Daoy (cell line): ENCODE data around the gene SMAP2. TPM values are rescaled to one million over a fixed set of nuclear protein-coding genes. Genes with fewer than 3 reads are reported as not detected.

Source experiments
- DNase-seq: peaks from one replicate; pipeline ENCODE4 v3.0.0-alpha.2; 2015; ENCODE audit warnings: low read depth
- total RNA-seq: library from RNA; depleted of rRNA; stranded (reverse); fragments of >200 nt; shearing (Covaris generic); gene quantifications from 2 replicates; pipeline ENCODE4 v1.2.3, GENCODE V29; 2014

The SMAP2 gene
- total RNA-seq, 1 experiment from 2014 or later = 26.9 TPM

DNA sequence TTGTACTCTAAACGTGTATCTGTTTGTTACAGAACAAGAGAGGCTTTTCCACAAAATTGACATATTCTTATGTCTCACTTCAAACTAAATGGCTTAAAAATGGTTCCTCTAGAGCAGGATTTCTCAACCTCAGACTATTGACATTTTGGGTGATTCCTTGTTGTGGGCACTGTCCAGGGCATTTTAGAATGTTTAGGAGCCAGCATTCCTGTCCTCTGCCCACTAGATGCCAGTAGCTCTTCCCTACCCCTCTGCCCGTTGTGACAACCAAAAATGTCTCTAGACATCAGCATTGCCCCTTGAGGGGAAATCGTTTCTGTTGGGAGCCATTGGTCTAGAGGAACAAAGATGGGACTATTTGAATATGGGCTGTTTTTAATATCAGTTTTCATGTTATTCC lies 17.3 kb downstream of the SMAP2 start:
- DNase-seq = no peak

DNA sequence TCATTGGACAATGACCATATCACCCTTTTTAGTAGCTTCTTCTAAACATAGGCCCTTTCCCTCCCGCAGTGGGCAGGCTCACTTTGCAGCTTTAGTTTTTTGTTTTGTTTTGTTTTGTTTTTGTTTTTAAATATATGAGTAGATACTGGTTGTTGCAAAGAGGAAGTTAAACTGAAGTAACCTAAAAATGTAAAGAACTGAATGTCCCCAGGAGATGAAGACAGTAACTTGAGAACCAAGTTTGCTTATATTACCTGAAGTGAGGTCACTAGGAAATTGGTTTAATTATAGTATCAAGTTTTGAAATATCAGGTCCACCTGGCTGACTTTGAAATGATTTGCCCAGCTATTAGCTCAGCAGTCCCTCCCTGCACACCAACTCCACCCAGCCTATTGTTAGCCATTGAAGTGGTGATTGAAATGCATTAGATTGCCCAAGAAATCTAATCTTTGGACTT lies 18.2 kb downstream of the SMAP2 start:
- no peak for DNase-seq

DNA sequence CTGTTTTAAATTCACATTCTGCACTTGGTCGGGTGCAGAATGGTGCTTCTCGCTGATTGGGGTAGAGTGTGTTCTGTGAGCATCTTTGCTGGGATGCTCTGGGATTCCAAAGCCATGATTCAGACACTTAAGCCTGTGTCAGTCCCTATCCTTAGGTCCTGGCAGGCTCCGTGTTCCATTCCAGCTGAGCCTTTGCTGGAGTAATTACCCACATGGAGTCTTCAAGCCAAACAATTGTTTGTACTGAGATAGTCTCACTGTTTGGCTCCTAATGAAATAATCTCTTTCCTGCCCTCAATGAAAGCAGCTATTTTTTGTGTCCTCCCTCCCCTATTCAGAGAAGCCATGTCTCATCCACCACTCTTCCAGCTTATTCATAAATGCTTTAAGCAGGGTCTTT lies 18.7 kb downstream of the SMAP2 start:
- peak; percentile 41 for DNase-seq

DNA sequence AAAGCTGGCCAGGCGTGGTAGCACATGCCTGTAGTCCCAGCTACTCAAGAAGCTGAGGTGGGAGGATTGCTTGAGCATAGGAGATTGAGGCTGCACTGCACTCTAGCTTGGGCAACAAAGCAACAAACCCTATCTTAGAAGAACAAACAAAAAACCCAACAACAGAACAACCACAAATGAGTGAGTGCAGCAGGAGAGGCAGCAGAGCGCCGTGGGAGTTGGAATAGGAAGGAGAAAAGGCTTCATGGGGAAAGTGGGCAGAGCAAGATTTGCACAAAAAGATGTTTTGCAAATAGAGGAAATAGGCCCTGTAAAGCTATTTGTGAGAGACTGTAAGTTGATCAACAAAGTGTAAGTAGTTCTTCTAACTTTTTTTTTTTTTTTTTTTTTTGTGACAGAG lies 19.6 kb downstream of the SMAP2 start:
- no peak for DNase-seq

DNA sequence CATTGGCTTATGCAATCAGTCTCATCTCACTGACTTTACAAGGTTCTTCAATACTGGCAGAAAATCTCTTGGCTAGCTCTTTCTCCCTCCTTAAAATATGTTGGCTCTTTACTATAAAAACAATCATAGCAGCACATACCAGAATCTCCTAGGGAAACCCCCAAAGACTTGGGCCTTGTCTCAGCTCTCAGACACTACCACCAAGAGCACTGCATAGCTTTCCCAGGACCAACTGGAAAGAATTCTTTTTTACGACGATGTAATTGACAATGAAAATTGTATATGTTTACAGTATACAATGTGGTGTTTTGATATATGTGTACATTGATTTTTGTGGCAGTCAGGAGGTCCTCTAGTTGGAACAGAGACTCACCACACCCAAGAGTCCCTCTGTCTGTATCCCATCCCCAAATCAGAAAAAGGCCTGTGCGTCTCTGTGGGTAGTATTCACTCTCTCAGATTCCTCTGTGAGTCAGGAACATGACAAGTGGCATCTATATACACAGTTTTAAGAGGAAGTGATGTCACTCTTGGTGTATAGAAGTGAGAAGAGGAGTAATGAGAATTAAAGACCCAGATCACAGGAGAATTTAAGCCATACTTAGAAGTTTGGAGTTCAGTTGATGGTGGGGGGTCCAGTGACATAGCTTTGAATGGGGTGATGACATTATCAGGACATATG lies 21.1 kb downstream of the SMAP2 start:
- no peak for DNase-seq

DNA sequence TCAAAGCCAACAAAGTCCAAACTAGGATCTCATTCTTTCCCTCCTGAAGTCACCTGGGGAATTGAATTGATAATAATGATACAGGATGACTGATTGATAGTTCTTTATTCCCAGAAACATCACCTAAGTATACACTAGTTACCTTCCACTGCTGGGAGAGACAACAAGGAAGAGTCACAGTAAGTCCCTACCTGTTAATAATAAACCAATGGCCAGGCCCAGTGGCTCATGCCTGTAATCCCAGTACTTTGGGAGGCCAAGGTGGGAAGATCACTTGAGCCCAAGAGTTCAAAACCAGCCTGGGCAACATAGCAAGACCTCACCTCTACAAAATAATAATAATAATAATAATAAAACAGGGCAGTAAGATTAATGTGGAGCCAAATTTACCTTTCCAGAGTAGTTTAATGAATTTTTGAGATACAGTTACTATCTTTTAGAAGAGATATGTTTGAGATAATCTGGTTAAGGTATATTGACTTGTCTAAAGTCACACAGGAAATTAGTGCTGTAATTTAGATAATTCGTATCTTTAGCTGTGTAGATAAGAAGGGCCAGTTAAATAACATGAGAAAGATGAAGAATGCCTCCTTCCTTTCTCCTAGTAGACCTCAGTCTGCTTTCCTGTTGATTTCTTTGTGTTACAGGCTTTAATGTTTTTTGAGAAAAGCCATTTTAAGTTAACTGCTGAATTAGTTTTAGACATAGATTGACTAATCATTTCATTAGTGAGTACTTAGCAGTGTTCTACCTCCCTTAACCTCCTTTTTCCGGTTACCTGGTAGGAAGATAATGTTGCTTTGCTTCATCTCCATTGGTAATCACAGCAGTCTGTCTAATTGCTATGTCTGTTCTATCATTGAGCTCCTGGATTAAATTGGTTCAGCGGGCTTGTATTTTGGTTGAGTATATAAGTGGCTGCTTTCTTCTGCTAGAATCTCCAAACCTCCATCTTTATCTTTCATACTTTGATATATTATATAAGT lies 22.0 kb downstream of the SMAP2 start:
- DNase-seq = no peak

DNA sequence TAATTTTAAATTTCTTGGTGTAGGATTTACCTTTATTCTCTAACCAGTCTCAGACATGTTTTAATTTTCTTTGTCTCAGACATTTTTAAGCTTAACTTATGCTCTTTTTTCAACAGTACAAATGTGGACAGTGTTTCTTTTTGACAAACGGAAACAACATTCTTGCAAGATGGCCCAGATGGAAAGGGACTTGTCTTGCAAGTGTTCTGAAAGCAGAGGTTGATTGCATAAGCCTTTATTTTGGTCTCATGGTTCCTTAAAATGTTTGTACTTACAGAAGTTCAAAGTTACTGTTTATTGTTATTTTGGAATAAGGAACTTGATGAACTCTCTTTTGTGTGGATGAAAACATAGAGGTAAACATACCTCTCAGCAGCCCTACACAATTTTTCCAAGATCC lies 22.9 kb downstream of the SMAP2 start:
- DNase-seq = no peak

DNA sequence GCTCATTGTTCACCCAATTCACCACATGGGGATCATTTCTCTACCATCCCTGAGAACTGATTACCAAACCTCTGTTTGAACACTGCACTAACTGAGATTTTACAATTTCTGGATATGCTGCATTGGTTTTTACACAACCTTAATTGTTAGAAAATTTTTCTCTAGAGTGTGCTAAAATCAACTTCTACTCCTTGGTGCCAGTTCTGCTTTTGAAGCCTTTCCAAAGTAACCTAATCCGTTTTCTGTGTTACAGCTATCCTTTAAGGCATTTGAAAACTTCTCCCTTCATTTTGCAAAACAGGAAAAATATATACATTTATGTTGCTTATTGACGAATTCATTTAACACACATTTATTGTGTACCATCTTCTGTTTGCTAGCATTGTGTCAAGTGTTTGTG lies 23.7 kb downstream of the SMAP2 start:
- DNase-seq = no peak

DNA sequence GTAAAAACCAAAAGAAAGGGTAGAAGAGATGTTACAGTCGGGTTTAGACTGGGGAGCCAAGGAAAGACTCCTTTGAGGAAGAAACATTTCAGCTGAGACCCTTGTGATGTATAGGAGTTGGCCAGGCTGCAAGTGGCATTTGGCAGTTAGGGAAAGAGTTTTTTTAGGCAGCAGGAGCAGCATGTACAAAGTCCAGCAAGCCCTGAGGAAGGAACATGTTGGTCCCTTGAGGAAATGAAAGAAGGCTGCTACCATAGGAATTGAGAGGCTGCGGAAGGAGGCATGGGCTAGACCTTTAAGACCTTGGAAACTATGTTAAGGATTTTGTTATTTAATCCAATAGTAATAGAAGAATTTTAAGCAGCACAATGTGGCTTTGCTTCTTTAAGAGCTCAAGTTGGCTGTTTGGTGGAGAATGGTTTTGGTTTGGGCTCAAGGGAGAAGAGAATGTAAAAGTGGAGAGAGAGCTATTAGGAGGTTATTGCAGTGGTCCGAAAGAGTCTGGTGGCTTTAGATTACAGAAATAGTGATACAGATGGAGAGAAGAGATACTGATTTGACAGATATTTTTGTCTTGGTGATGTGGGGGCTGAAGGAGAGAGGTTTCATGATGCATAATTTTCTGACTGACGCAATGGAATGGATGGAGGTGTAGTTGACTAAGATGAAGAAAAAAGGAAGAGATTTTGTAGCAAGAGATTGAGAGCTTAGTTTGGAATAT lies 26.6 kb downstream of the SMAP2 start:
- DNase-seq = no peak

DNA sequence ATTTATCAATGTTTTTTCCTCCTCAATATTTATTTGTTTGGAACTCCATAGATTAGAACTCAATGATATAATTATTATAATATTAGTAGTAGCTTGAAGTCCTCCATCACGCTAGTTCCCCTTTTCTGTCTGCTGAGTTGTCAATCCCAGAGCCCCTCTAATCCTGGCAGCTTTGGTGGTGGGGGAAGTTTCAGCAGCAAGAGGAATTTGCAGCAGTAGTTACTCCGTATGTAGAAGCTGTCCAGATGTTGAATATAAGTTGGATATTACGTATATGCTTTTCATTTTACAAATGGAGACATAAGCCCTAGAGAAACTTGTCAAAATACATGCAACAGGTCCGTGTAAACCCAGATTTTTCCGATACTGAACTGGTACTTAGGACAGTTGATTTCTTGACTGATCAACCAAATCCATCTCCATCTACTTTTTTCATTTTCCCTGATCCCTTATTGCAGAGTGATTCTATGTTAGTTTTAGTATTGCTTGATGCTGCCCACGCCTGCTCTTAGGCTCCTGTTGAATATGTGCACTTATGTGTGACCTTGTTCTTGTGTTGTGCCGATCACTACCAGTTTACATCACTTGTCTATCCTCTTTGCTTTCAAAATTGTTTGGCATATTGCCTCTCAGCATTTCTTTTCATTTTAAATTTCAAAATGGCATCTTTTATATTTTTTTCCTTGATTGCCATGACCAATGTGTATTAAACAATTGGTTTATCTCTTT lies 28.1 kb downstream of the SMAP2 start:
- DNase-seq = no peak

DNA sequence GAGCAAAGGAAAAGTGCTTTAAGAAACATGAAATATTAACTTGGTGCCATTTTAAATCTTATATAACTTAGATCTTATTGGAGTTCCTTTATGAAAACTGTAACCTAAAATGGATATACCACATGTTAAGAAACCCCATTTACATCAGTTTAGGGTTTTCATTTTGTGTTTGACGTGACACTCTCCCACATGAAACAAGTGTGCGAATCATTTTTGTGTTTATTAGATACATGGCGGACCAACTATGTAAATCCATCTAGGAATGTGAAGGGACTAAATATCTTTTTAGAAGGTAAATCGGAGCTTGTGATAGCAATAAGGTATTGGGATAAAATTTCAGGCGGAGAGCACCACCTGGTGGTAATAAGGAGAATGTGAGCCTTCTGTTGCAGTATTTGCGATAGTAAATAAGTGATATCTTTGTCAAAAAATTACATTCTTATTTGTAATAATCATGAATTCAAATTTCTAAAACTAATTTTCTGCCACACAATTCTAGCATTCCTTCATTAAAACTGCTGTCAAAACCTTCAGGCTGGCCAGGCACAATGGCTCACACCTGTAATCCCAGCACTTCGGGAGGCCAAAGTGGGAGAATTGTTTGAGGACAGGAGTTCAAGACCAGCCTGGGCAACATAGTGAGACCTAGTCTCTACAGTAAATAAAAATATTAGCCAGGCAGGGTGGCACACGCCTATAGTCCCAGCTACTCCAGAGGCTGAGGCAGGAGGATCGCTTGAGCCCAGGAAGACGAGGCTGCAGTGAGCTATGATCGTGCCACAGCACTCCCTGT lies 31.3 kb downstream of the SMAP2 start:
- peak; percentile 54 for DNase-seq

DNA sequence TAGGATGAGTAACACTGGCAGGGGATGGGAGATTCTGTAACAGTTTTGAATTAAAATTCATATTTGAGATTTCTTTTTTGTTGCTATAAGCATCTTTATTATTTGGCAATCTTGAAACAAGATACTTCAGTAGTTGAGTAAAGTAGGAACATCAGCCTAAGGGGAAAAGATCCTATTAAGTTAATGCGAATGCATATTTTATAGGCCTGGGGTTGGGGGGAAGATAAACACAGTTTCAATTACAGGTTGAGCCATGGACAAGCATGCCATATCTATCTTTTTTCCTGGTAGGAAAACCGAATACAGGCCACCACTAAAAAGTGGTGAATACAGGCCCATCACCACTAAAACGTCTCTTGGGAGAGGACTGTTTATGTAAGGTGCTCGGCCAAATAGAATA lies 32.3 kb downstream of the SMAP2 start:
- DNase-seq = no peak

DNA sequence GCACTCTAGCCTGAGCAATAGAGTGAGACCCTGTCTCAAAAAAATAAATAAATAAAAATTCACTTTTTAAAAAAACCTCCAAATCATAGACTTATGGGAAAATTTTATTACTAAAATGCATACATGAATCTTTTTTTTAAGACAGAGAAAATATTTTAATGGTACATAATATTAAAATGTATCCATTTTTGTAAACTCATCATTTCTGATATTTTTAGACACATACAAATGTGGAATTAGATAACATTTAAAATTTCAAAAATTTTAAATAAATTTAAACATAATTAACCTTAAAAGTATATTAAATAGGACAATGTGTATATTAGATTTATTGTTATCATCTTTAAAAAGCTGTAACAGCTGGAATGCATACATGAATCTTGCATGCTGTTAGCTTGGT lies 33.9 kb downstream of the SMAP2 start:
- no peak for DNase-seq

DNA sequence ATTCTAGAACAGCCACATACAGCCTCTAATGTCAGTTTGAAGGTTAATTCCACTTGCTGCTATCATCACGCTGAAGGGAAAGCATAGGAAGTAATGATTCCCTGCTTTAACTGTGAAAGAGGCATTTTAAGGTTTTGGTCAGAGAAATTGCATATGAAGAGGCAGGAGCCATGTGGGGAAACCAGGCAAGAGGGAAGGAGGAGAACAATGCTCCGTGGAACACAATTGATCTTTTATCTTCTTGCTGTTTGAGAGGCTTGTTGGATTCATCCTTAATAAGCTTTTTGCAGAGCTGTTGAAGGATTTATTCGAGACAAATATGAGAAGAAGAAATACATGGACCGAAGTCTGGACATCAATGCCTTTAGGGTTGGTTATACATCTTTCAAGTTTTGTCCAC lies 35.9 kb downstream of the SMAP2 start:
- DNase-seq = no peak

DNA sequence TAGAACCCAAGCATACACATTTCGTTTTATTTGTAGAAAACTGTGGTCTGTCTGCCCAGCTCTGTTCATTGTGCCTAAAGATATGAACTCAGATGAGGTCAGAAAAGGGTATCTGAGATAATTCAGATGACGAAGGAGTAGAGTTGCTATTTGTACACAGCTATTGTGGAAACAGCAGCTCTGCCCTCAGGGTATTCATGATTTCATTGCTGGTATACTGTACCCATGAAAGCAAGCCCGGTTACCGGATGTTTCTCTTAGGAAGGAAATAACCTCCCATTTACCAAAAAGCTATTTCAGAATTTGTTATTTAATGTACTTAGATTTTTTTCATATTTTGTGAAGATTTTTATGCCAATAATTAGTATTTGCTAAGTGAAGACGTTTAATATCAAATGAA lies 37.8 kb downstream of the SMAP2 start:
- no peak for DNase-seq

DNA sequence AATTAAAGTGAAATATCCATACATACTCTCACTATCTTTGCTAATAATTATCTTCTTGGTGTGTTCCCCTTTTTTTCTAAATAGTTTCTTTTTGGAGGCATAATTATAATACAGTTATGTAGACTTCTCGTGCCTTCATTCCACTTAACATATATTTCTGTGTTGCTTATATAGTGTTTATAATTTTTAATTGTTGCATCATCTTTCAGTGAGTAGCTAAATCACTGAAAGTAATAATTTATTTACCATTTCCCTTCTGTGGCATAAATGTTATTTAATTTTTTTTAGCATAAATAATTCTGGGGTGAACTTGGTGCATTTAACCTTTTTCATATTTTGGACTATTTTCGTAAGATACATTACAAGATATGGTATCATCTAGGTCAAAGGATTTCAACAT lies 38.3 kb downstream of the SMAP2 start:
- DNase-seq = no peak

DNA sequence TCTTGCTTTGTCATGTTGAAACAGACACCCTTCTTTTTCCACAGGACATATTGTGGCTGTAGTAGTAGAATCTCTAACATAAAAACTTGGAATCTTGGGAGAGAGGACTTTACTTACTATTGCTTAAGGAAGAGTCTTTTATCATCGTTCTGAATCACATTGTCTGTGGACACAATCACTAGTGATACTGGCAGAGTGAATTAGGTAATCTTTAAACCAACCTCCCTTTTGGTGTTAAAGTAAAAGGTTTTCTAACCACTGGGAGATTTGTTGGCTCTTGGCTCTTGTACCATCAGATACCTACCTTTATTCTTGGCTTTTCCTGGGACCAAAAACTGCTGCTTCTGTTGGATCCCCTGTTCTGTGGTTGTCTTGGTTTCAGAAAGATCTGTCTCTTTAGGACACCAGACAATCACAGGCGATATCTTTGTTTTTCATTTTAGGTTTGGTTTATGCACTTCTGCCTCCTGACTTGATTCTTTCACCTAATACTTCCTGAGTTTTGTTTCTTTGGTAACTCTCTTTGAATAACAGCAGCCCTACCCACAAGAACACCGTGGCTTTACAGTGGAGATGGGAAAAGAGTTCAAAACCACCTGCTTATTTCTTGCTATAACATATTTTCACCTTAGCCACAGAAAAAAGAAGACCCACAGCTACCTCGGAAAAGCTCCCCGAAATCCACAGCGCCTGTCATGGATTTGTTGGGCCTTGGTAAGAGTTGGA lies 40.2 kb downstream of the SMAP2 start:
- DNase-seq = no peak

DNA sequence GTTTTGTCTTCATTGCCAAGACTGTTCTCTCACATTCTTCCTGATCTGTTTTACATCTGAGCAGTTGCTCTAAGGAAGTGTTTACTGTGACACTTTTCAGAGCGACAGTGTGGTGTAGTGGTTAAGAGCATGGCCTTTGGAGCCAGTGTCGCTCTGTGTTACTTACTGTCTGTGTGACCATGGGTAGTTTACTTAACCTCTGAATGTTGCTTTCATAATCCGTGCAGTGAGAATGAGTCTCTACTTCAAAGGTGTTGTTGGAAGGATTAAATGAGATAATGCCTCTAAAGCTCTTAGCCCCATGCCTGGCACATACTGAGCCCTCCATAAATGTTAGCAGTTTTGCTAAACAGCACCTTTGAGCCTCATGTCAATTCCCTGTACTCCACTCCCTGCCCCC lies 40.8 kb downstream of the SMAP2 start:
- no peak for DNase-seq

DNA sequence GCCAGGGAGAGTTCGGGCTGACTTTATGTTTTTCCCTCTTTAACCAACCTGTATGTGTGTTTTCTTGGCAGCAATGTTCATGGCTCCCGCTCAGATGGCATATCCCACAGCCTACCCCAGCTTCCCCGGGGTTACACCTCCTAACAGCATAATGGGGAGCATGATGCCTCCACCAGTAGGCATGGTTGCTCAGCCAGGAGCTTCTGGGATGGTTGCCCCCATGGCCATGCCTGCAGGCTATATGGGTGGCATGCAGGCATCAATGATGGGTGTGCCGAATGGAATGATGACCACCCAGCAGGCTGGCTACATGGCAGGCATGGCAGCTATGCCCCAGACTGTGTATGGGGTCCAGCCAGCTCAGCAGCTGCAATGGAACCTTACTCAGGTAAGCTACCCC lies 43.2 kb downstream of the SMAP2 start:
- no peak for DNase-seq
